ENCODE measurements around the gene ALG13.
"Not testable (repeated sequence)": the region's sequence is repeated elsewhere in the genome, so short reads cannot be mapped to it uniquely, and the experiment has no call there.

Gene ALG13

DNA sequence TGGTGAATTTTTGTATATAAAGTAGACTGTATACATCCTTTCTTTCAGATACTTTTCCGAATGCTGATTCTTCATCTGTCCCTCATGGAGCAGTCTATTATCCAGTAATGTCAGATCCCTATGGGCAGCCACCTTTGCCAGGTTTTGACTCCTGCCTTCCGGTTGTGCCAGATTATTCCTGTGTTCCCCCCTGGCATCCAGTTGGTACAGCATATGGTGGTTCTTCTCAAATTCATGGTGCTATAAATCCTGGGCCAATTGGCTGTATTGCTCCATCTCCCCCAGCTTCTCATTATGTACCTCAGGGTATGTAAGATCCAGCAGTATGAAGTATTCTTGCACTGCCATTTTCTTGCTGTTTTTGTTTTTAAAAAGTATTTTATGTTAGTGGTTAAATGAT is 78.7 kb downstream of the ALG13 start:
- no peak for DNase-seq (ENCODE audit: low read depth)

DNA sequence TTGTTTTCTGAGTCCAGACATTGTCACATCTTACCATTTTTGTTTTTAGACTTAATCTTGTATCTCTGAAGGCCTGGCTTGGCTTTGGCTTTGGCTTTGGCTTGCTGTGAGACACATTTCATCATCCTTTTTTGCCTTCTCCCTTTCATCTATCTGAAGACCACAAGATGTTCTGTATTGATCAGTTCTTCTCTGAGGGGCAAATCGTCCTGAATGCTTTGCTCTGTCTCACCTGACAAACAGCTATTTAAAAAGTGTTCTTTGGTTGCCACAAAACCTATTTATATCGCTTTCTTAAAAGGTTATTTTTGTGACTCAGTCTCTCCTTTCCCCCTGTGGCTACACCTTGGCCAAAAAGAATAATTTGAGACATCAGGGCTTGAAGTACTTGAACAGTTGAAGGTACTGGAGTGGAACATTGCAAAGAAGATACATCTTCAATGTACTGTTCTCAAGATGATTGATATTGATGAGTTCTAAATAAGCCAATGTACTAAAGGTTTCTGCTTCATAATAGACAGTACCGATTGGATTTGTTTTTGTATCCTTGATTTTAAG is 80.7 kb downstream of the ALG13 start:
- no peak for DNase-seq (ENCODE audit: low read depth)

DNA sequence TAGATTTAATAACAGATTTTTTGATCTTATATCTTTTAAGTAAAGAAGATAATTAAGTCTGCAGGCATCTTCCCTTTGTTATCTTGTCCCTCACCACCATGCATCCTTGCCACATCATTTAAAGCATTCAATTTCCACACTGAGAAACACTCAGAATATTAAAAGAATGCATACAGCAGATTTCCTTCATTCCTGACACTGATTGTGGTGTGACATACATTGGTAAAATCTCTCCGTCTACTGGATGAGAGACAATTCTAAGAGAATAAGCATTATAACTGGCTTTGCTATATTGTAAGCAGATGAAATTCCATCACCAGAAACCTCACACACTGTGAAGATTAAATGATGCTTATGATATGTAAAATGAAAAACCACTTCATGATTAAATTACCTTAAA is 97.6 kb downstream of the ALG13 start:
- no peak for DNase-seq (ENCODE audit: low read depth)

- no peak for DNase-seq (ENCODE audit: low read depth)
These were observed 98.6 kb downstream of the ALG13 start for GRCh38 chrX:111779582-111779981.

- DNase-seq (ENCODE audit: low read depth), result no peak
These were observed 103.7 kb downstream of the ALG13 start for GRCh38 chrX:111784667-111785066.

GRCh38 chrX:111790054-111790453 is 109.1 kb downstream of the ALG13 start:
- not testable (repeated sequence) for DNase-seq (ENCODE audit: low read depth)

All from stimulated activated CD8-positive, alpha-beta memory T cell treated with anti-CD3 and anti-CD28 coated beads, Interleukin-12 subunit alpha, Interleukin-12 subunit beta, amount 100 ng/mL, for 4 hours (primary cell).